Measurements from ENCODE around the gene P3R3URF.
A peak's percentile ranks its signal among the peaks of the same experiment; 100 is the strongest.
"Not testable (repeated sequence)": the region's sequence is repeated elsewhere in the genome, so short reads cannot be mapped to it uniquely, and the experiment has no call there.

Gene P3R3URF

DNA sequence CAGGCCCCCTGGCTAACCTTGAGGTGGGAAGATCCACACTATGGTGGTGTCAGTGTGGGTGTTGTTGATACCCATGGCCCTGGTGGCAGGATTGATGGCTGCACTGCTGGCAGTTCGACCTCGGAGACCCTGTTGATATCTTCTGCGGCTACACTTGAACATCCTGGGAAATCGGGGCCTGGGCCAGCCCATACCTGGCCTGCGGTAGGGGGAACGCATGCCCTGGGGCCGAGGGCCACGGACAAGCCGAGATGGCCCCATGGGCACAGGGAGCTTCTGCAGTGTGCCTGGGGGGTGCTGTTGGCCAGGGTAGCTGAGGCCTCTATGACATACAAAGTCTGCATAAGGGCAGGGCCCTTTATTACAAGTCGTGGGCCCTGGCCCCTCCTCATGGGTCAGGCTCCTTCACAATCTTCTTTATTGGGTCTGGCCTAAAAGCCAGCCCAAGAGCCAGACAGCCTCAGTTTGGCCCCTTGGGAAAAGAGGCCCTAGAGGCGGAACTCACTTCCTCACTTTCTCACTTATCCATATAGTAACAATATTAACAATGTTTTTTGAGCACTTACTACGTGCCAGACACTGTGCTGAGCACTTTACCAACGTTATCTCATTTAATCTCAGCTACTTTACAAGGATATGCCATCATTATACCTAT is at the start of gene P3R3URF:
TSS of gene P3R3URF (minus strand) at position 278 of the 655 bp plus-strand sequence. CDS start at position 261, 17 bp downstream.
- FAIRE-seq (no peak), DNase-seq (ENCODE audit: extremely low spot score, insufficient read length, low read depth) (no peak)

DNA sequence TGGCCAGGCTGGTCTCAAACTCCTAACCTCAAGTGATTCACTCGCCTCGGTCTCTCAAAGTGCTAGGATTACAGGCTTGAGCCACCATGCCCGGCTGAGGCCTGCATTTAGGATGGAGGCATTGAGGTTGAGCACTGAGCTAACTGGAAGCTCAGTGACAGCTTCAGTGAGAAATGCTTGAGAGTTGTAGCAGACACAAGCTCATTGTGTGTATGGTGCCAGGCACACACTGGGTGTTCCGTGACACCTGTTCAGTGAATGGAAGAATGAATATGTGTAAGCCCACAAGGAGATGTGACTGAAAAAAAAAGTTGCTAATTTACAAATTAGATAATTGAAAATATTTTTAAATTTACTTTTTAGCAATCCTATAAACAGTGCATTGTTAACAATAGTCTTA is 48.7 kb upstream of the P3R3URF start:
- DNase-seq (ENCODE audit: extremely low spot score, insufficient read length, low read depth) (no peak), FAIRE-seq (no peak)

DNA sequence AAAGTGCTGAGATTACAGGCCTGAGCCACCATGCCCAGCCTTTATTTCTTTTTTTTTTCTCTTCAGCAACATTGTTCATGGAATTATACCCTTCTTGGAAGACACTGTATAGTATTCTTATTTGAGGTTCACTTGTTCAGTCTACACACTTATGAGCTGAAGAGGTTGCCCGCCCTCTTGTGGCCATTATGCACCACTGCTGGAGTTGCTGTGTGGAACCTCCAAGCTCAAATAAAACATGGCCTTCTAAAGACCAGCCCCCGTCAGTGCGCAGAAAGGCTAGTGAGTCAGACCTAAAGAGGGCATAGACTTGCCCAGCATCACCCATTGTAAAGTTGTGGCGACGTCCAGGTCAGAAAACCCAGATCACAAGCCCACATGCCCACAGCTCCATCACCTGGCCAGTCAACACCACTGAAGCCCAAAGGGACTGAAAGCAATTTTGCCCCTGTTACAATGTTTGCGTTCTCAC is 47.2 kb upstream of the P3R3URF start:
- DNase-seq (ENCODE audit: extremely low spot score, insufficient read length, low read depth) (peak; percentile 59), FAIRE-seq (peak; percentile 96)

DNA sequence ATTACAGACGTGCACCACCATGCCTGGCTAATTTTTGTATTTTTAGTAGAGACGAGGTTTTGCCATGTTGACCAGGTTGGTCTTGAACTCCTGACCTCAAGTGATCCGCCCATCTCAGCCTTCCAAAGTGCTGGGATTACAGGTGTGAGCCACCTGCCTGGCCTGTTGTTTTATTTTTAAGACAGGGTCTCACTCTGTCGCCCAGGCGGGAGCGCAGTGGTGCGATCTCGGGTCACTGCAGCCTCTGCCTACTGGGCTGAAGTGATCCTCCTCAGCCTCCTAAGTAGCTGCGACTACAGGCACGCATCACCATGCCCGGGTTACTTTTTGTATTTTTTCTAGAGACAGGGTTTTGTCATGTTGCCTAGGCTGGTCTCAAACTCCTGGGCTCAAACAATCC is 46.8 kb upstream of the P3R3URF start:
- FAIRE-seq; DNase-seq (ENCODE audit: extremely low spot score, insufficient read length, low read depth): not testable (repeated sequence)

- FAIRE-seq (no peak), DNase-seq (ENCODE audit: extremely low spot score, insufficient read length, low read depth) (no peak)
These were observed 45.5 kb upstream of the P3R3URF start for GRCh38 chr1:46221749-46222148.

DNA sequence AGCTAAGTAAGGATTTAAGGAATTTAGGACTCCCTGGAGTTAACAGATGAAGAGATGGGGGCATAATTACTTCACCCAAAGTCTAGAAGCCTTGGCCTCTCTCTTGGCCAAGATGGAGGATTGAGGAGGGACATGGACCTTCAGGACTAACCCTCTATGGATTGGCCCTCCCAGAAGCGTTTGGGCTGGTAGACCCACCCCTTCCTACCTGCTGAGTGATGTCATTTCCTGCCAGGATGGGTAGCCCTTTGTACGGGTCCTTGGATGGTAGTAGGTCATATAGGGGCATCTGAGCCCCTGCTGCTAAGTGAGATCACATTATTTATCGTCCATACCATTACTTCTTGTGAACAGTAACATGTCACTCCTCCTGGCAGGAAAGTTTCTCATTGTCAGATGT is 44.5 kb upstream of the P3R3URF start:
- DNase-seq (ENCODE audit: extremely low spot score, insufficient read length, low read depth): no peak
- FAIRE-seq: no peak

DNA sequence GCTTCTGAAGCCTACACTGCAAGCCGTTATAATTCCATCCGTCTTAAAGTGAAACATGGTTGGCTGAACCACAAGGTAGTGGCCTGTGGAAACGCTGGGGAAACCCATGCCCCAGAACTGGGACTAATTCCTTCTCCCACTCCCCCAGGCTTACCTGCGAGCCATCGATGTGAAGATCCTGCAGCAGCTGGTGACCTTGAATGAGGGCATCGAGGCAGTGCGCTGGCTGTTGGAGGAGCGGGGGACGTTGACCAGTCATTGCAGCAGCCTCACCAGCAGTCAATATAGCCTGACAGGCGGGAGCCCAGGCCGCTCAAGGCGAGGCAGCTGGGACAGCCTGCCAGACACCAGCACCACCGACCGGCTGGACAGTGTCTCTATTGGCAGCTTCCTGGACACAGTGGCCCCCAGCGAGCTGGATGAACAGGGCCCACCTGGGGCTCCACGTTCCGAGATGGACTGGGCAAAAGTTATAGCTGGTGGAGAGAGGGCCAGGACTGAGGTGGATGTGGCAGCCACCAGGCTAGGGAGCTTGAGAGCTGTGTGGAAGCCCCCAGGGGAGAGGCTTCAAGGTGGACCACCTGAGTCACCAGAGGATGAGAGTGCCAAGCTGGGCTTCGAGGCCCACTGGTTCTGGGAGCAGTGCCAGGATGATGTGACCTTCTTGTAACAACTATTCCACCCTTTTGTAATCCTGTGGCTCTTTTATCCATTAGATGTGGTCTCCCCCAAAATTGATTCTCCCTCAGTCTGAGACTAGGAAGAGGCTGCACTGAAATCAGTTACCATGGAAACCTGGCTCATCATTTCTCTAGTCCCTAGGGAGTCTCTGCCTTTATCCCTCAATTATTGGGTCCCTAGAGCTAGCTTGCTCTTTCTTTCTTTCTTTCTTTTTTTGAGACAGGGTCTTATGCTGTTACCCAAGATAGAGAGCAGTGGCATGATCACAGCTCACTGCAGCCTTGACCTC is 43.5 kb upstream of the P3R3URF start:
- FAIRE-seq (no peak), DNase-seq (ENCODE audit: extremely low spot score, insufficient read length, low read depth) (no peak)

GRCh38 chr1:46218443-46218842 is 42.2 kb upstream of the P3R3URF start:
- DNase-seq (ENCODE audit: extremely low spot score, insufficient read length, low read depth): no peak
- no peak for FAIRE-seq

DNA sequence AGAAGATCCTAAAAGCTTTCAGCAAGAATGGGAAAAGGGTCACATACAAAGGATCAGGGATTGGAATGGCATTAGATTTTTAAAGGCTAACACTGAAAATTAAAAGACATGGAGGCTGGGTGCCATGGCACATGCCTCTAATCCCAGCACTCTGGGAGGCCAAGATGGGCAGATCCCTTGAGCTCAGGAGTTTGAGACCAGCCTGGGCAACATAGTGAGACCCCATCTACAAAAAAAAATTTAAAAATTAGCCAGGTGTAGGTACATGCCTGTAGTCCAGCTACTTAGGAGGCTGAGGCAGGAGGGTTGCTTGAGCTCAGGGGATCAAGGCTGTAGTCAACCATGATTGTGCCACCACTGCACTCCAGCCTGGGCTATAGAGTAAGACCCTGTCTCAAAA is 39.2 kb upstream of the P3R3URF start:
- FAIRE-seq: no peak
- DNase-seq (ENCODE audit: extremely low spot score, insufficient read length, low read depth): no peak

DNA sequence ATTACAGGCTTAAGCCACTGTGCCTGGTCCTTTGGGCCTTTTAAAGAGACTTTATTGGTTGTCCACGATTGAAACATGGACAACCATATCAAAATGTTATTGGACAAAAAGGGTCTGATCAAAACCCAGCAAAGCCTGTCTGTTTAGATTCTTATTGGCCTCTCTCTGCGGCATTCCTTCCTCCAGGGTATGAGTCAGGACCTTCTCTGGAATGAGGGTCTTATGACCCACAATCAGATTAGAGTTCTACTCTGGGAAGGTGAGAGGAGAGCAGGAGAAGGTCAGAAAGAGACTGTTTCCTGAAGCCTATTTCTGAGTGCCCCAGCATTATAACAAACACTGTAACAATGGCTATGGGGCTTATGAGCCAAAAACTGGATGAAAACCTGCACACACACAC is 34.8 kb upstream of the P3R3URF start:
- DNase-seq (ENCODE audit: extremely low spot score, insufficient read length, low read depth): no peak
- FAIRE-seq: no peak

DNA sequence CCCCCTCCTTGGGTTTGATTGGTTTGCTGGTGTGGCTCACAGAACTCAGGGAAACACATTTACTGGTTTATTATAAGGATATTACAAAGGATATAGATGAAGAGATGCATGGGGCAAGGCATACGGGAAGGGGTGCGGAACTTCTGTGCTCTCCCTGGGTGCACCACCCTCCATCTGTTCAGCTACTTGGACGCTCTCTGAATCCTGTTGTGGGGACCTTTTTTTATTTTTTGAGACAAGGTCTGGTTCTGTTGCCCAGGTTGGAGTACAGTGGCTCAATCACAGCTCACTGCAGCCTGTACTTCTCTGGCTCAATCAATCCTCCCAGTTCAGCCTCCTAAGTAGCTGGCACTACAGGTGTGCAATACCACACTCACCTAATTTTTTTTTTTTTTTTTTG is 34.3 kb upstream of the P3R3URF start:
- FAIRE-seq (no peak), DNase-seq (ENCODE audit: extremely low spot score, insufficient read length, low read depth) (no peak)

GRCh38 chr1:46206399-46206798 is 30.1 kb upstream of the P3R3URF start:
- FAIRE-seq (no peak), DNase-seq (ENCODE audit: extremely low spot score, insufficient read length, low read depth) (no peak)

- no peak for FAIRE-seq
- no peak for DNase-seq (ENCODE audit: extremely low spot score, insufficient read length, low read depth)
These were observed 29.5 kb upstream of the P3R3URF start for GRCh38 chr1:46205791-46206190.

DNA sequence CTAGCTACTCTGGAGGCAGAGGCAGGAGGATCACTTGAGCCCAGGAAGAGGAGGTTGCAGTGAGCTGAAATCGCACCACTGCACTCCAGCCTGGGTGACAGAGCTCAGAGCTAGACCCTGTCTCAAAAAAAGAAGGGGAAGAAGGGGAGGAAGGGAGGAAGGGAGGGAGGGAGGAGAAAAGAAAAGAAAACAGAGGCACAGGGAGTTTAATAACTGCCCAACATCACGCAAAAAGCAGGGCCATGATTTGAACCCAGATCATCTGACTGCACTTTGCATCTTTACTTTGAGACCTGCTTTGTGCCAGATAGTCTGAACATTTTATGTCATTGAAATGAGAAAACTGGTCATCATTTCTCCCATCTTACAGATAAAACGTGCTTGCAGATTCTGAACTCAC is 28.9 kb upstream of the P3R3URF start:
- DNase-seq (ENCODE audit: extremely low spot score, insufficient read length, low read depth) (no peak), FAIRE-seq (no peak)

- DNase-seq (ENCODE audit: extremely low spot score, insufficient read length, low read depth) (no peak), FAIRE-seq (no peak)
These were observed 28.1 kb upstream of the P3R3URF start for GRCh38 chr1:46204406-46204742.

GRCh38 chr1:46203738-46204405 is 27.6 kb upstream of the P3R3URF start:
- no peak for FAIRE-seq
- DNase-seq (ENCODE audit: extremely low spot score, insufficient read length, low read depth): no peak

- DNase-seq (ENCODE audit: extremely low spot score, insufficient read length, low read depth): no peak
- no peak for FAIRE-seq
These were observed 23.0 kb upstream of the P3R3URF start for GRCh38 chr1:46199233-46199749.

- peak; percentile 52 for FAIRE-seq
These were observed 21.9 kb upstream of the P3R3URF start, which contains the start of gene POMGNT1 for GRCh38 chr1:46197964-46198811. Gene POMGNT1, minus strand, starts transcription at chr1:46198434. Its CDS starts 613 bp downstream, at chr1:46197821.

DNA sequence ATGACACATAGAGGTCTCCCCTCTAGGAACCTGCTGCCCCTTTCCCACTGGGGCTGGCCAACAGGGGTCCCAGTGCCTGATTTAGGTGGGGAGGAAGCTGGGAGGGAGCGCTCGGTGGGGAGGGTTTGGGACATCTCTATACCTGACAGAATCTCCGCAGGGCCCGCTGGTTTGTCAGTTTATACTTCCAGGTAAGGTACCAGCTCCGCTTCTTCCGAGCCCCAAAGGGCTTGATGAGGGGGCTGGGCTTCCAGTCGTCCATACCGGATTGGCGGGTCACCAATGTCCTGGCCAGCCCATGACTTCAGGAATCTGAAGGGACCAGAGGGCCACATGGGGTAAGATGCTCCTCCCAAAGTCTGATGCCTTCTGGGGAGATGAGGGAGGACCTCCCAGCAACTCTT is 21.3 kb upstream of the P3R3URF start:
- DNase-seq (ENCODE audit: extremely low spot score, insufficient read length, low read depth) (no peak), FAIRE-seq (no peak)

More at GRCh38 chr1:46197964-46198811, 21.9 kb upstream of the P3R3URF start, which contains the start of gene POMGNT1:
- peak; percentile 89 for DNase-seq (ENCODE audit: extremely low spot score, insufficient read length, low read depth)
